Measurements from ENCODE around the gene STT3B.

GRCh38 chr3:31542246-31542645 lies 9.5 kb downstream of the STT3B start:
- TF ChIP-seq, protein P1, sequence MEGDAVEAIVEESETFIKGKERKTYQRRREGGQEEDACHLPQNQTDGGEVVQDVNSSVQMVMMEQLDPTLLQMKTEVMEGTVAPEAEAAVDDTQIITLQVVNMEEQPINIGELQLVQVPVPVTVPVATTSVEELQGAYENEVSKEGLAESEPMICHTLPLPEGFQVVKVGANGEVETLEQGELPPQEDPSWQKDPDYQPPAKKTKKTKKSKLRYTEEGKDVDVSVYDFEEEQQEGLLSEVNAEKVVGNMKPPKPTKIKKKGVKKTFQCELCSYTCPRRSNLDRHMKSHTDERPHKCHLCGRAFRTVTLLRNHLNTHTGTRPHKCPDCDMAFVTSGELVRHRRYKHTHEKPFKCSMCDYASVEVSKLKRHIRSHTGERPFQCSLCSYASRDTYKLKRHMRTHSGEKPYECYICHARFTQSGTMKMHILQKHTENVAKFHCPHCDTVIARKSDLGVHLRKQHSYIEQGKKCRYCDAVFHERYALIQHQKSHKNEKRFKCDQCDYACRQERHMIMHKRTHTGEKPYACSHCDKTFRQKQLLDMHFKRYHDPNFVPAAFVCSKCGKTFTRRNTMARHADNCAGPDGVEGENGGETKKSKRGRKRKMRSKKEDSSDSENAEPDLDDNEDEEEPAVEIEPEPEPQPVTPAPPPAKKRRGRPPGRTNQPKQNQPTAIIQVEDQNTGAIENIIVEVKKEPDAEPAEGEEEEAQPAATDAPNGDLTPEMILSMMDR (IDR thresholded peaks at IDR 0.05): no peak
- no peak for TF ChIP-seq ZFX (IDR thresholded peaks at IDR 0.05; ENCODE audit: borderline replicate concordance)

Data from 22Rv1 (cell line).